Loucy (cell line): ENCODE data around the gene SLC1A4.

Experiments used
- H2AFZ ChIP-seq: fragments of 200-600 bp; sonication (generic); 2 replicates; pipeline ENCODE4 v1.6.0; 2016; ENCODE audit warnings: antibody characterized with exemption, mild to moderate bottlenecking, low read length, moderate library complexity
- H3F3A ChIP-seq: fragments of 200-600 bp; 2 replicates; pipeline ENCODE4 v1.6.0; 2016; ENCODE audit warnings: antibody characterized with exemption, low read depth, mild to moderate bottlenecking
- H3K27me3 ChIP-seq: fragments of 200-600 bp; sonication (generic); 2 replicates; pipeline ENCODE4 v1.6.1; 2014; ENCODE audit warnings: low read length, mild to moderate bottlenecking; ENCODE audit not compliant: insufficient read depth, poor library complexity, severe bottlenecking
- H3K36me3 ChIP-seq: fragments of 200-600 bp; sonication (generic); 2 replicates; pipeline ENCODE4 v1.6.1; 2016; ENCODE audit warnings: low read length; ENCODE audit not compliant: insufficient read depth
- H3K4me1 ChIP-seq: fragments of 200-600 bp; sonication (generic); 2 replicates; pipeline ENCODE4 v1.5.1; 2014; ENCODE audit warnings: low read length, mild to moderate bottlenecking; ENCODE audit not compliant: insufficient read depth, poor library complexity, severe bottlenecking
- H3K4me2 ChIP-seq: fragments of 200-600 bp; sonication (generic); 2 replicates; pipeline ENCODE4 v1.6.0; 2014; ENCODE audit warnings: antibody characterized with exemption, low read length, low read depth, mild to moderate bottlenecking; ENCODE audit not compliant: poor library complexity, severe bottlenecking
- H3K4me3 ChIP-seq: fragments of 200-600 bp; sonication (generic); 2 replicates; pipeline ENCODE4 v1.5.1; 2014; ENCODE audit warnings: low read length, mild to moderate bottlenecking, mixed read lengths; ENCODE audit not compliant: poor library complexity, severe bottlenecking
- H3K79me2 ChIP-seq: fragments of 200-600 bp; sonication (generic); 2 replicates; pipeline ENCODE4 v1.6.1; 2014; ENCODE audit warnings: low read length; ENCODE audit not compliant: insufficient read depth
- H3K9ac ChIP-seq: fragments of 200-600 bp; sonication (generic); 2 replicates; pipeline ENCODE4 v1.6.0; 2014; ENCODE audit warnings: mild to moderate bottlenecking, low read depth, low read length, moderate library complexity; ENCODE audit not compliant: poor library complexity, severe bottlenecking
- H3K9me2 ChIP-seq: fragments of 200-600 bp; sonication (generic); replicated peaks from 2 replicates; pipeline ENCODE4 v1.6.1; 2016; ENCODE audit warnings: low read depth, low read length, mixed read lengths
- H3K9me3 ChIP-seq: fragments of 200-600 bp; sonication (generic); 2 replicates; pipeline ENCODE4 v1.6.1; 2014; ENCODE audit warnings: mild to moderate bottlenecking, antibody characterized with exemption, low read length, low read depth; ENCODE audit not compliant: insufficient read depth
- H4K20me1 ChIP-seq: fragments of 200-600 bp; sonication (generic); 2 replicates; pipeline ENCODE4 v1.6.0; 2014; ENCODE audit warnings: antibody characterized with exemption, low read length, mild to moderate bottlenecking; ENCODE audit not compliant: insufficient read depth, poor library complexity, severe bottlenecking
- EZH2phosphoT487 ChIP-seq: fragments of 200-600 bp; IDR thresholded peaks from 2 replicates; pipeline ENCODE4 v1.6.1; 2018; ENCODE audit warnings: antibody characterized with exemption, mild to moderate bottlenecking, moderate library complexity, borderline replicate concordance
- TF ChIP-seq, protein P1 (sequence below): fragments of 200-600 bp; sonication (generic); conservative IDR thresholded peaks from 2 replicates; pipeline ENCODE4 v1.5.1; 2014; ENCODE audit warnings: mild to moderate bottlenecking, antibody characterized with exemption, low read length

Gene SLC1A4

DNA sequence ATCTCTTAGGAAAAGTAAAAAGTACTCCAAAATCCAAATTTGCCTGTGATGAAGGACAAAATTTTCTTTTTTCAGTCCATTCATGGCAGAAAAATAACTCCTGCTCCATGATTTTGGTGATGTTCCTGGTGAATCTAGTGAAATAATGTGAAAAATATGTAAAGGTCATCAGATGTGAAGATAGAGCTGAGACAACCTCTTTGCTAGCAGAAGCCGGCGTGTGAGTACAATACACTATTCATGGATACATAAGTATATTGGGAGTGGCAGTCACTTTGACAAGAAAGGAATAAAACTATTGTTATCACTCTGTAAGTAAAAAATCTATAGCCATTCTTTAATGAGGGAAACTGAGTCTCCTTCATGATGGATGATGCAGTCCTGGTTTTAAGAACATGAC, 6.3 kb upstream of the SLC1A4 start:
- peaks cover 41% of the 10 kb centered on the region for H3K4me1 ChIP-seq
- H3K36me3 ChIP-seq = no peaks in the 10 kb centered on the region
- H3K9ac ChIP-seq = no peak overlapping the region
- no peaks in the 10 kb centered on the region for H3K9me2 ChIP-seq
- no peaks in the 10 kb centered on the region for H3K9me3 ChIP-seq
- no peak overlapping the region for H3K4me3 ChIP-seq
- H3K27me3 ChIP-seq = no peaks in the 10 kb centered on the region
- H4K20me1 ChIP-seq = no peaks in the 10 kb centered on the region
- H2AFZ ChIP-seq = no peak overlapping the region
- peaks cover 3% of the 10 kb centered on the region; the same call in 1 of the 2 replicates for H3K79me2 ChIP-seq
- TF ChIP-seq, protein P1, sequence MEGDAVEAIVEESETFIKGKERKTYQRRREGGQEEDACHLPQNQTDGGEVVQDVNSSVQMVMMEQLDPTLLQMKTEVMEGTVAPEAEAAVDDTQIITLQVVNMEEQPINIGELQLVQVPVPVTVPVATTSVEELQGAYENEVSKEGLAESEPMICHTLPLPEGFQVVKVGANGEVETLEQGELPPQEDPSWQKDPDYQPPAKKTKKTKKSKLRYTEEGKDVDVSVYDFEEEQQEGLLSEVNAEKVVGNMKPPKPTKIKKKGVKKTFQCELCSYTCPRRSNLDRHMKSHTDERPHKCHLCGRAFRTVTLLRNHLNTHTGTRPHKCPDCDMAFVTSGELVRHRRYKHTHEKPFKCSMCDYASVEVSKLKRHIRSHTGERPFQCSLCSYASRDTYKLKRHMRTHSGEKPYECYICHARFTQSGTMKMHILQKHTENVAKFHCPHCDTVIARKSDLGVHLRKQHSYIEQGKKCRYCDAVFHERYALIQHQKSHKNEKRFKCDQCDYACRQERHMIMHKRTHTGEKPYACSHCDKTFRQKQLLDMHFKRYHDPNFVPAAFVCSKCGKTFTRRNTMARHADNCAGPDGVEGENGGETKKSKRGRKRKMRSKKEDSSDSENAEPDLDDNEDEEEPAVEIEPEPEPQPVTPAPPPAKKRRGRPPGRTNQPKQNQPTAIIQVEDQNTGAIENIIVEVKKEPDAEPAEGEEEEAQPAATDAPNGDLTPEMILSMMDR = no peak
- no peak for TF ChIP-seq EZH2phosphoT487
- no peak overlapping the region for H3K4me2 ChIP-seq
- H3F3A ChIP-seq = no peaks in the 10 kb centered on the region

DNA sequence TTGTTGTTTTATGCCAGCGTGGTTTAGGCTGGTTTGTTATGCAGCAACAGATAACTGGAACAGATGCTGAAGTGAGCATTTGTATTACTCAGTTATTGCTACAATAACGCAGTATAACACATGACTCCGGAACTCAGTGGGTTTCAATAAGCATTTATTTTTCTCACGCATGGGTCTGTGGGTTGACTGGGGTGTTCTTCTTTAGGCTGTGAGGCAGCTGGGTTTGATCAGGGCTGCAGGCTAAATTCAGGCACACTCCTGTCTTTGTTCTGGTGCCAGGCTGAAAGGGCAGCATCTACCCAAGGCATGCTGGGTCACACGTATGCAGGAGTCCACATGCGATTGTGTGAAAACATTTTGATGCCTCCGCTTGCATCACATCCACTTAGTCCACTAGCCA, 3.8 kb upstream of the SLC1A4 start:
- Histone ChIP-seq H3K9me2 (no peaks in the 10 kb centered on the region), H3K4me1 (peaks cover 36% of the 10 kb centered on the region), H3K4me2 (peak overlapping the region; percentile 29), H3K9ac (peak overlapping the region; percentile 21), H3K36me3 (no peaks in the 10 kb centered on the region), H3K79me2 (peaks cover 15% of the 10 kb centered on the region), H3K4me3 (no peak overlapping the region), H3F3A (no peaks in the 10 kb centered on the region), H3K9me3 (no peaks in the 10 kb centered on the region), H3K27me3 (no peaks in the 10 kb centered on the region), H2AFZ (no peak overlapping the region), H4K20me1 (peaks cover 5% of the 10 kb centered on the region)
- TF ChIP-seq, protein P1 = no peak
- TF ChIP-seq EZH2phosphoT487 = no peak

DNA sequence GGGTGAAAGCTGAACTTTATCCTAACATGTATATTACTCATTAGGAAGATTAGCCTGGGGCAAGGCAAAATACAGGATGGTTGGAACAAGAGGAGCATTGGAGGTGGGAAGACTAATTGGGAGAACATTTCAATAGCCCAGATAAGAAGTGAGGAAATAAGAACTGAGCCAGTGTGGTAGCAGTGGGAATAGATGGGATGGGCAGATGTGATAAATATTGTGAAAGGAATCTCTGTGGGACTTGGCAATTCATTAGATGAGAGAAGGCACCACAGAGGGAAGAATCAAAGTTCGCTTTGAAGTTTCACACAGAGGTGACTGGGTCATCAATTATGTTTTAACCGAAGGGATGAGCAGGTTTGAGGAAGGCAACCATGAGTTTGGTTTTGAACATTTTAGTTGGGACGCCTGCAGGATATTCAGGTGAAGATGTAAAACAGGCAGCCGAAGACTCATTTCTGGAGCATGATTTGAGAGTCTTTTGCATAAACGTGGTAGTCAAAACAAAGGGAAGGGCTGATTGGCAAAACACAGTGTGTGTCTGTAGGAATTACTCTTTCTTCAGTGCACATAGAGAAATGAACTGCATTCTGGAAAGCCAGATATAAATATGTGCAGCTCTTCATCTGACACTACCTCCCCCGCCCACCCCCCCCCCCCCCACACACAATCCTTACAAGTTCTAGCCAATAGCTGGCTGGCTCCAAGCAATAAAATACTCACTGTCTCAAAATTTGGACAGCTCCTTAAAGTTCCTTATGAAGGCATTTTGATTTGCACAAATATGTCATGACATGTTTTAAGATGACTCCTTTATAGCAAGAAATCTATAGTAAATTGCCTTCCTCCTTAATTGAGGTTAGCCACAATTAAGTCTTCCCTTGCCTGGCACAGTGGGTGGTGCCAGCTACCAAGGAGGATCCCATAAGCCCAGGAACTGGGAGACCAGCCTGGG, 1.9 kb upstream of the SLC1A4 start:
- Histone ChIP-seq H3K9me2 (no peaks in the 10 kb centered on the region), H2AFZ (no peak overlapping the region), H3K9ac (peak overlapping the region; percentile 95), H3K36me3 (no peaks in the 10 kb centered on the region), H3K9me3 (no peaks in the 10 kb centered on the region), H3K27me3 (no peaks in the 10 kb centered on the region), H3F3A (no peaks in the 10 kb centered on the region), H4K20me1 (peaks cover 18% of the 10 kb centered on the region), H3K4me1 (peaks cover 51% of the 10 kb centered on the region), H3K79me2 (peaks cover 34% of the 10 kb centered on the region), H3K4me2 (peak overlapping the region; percentile 80), H3K4me3 (peak overlapping the region; percentile 86)
- TF ChIP-seq, protein P1 = no peak
- no peak for TF ChIP-seq EZH2phosphoT487
